HepG2 (cell line): Measurements from ENCODE around the gene MND1. TPM values are rescaled to one million over a fixed set of nuclear protein-coding genes. Genes with fewer than 3 reads are reported as not detected.

ENCODE experiments used
- ATAC-seq: fragments of 200-7000 bp; cut with Tn5 transposase; 3 replicates; pipeline ENCODE4 v1.9.1; 2020; ENCODE audit warnings: mild to moderate bottlenecking, moderate library complexity
- BruUV-seq: library from RNA; stranded (reverse); fragments of 400-500 nt; replicated peaks from 2 replicates; lab custom pipeline; 2021; lab: Mats Ljungman, UMichigan
- CTCF ChIA-PET: fragments of 300-600 bp; formaldehyde crosslinking; extraction: SDS; loops from one replicate; lab custom pipeline; 2021; ENCODE audit warnings: low total read pairs, inconsistent platforms, low intra/inter-chr PET ratio; lab: Yijun Ruan, JAX
- POLR2A ChIA-PET: fragments of 350-600 bp; sonication (Branson Sonifier 250); formaldehyde crosslinking; loops from one replicate; lab custom pipeline; 2020; ENCODE audit warnings: antibody characterized with exemption, inconsistent platforms; lab: Yijun Ruan, JAX
- DNase-seq: peaks from one replicate; pipeline ENCODE4 v3.0.0-alpha.2; 2015; ENCODE audit warnings: low spot score
- FAIRE-seq: peaks from 3 replicates; lab custom pipeline; 2011; peaks lifted over from hg19 to GRCh38; lab: Jason Lieb, UNC
- H2AFZ ChIP-seq: one replicate; pipeline ENCODE4 v1.6.1; 2011; ENCODE audit warnings: low read length, inconsistent platforms
- H3K27ac ChIP-seq: fragments of 300-600 bp; 3 replicates; pipeline ENCODE4 v1.8.0; 2011; ENCODE audit warnings: mixed run types, mild to moderate bottlenecking, mixed read lengths, low read length, inconsistent platforms; ENCODE audit not compliant: insufficient read depth; ENCODE audit errors: extremely low read length
- H3K27me3 ChIP-seq, 2 experiments: fragments of 200-600 bp in 1 of 2; 2 replicates in 1 of 2; 3 replicates in 1 of 2; pipeline versions ENCODE4 v1.6.0 to v1.8.0; 2011; ENCODE audit warnings: low read length in 2 of 2, mild to moderate bottlenecking in 2 of 2, moderate library complexity in 2 of 2, inconsistent platforms in 1 of 2; ENCODE audit not compliant: insufficient read depth in 2 of 2, control insufficient read depth in 1 of 2
- H3K36me3 ChIP-seq, 2 experiments: fragments of 200-600 bp in 1 of 2; replicated peaks in 1 of 2; 2 replicates in 1 of 2; 3 replicates in 1 of 2; pipeline versions ENCODE4 v1.5.1 to v1.8.0; 2011; ENCODE audit warnings: low read length in 2 of 2, inconsistent platforms in 1 of 2; ENCODE audit not compliant: insufficient read depth in 2 of 2, control insufficient read depth in 1 of 2
- H3K4me1 ChIP-seq: 2 replicates; pipeline ENCODE4 v1.5.1; 2012; ENCODE audit warnings: low read length, inconsistent platforms; ENCODE audit not compliant: insufficient read depth
- H3K4me2 ChIP-seq: 2 replicates; pipeline ENCODE4 v1.6.0; 2011; ENCODE audit warnings: low read depth, low read length, inconsistent platforms
- H3K4me3 ChIP-seq, 3 experiments: fragments of 200-600 bp in 1 of 3; sonication (generic), shearing (Covaris generic) in 1 of 3; replicated peaks in 1 of 3; 2 replicates each; pipeline ENCODE4 v1.5.1; 2011 to 2016; ENCODE audit warnings: low read length in 3 of 3, inconsistent platforms in 2 of 3, low read depth in 2 of 3, mild to moderate bottlenecking in 2 of 3, control low read depth in 1 of 3, mixed read lengths in 1 of 3; ENCODE audit not compliant: insufficient read depth in 1 of 3
- H3K79me2 ChIP-seq: one replicate; pipeline ENCODE4 v1.6.1; 2011; ENCODE audit warnings: low read length, inconsistent platforms; ENCODE audit not compliant: insufficient read depth
- H3K9ac ChIP-seq: 2 replicates; pipeline ENCODE4 v1.6.0; 2011; ENCODE audit warnings: mild to moderate bottlenecking, low read depth, low read length, inconsistent platforms; ENCODE audit not compliant: insufficient read depth
- H3K9me3 ChIP-seq: 2 replicates; pipeline ENCODE4 v1.5.1; 2012; ENCODE audit warnings: mild to moderate bottlenecking, low read length
- H4K20me1 ChIP-seq: 2 replicates; pipeline ENCODE4 v1.6.0; 2011; ENCODE audit warnings: inconsistent platforms, mild to moderate bottlenecking, low read length, moderate library complexity; ENCODE audit not compliant: insufficient read depth
- JDP2 ChIP-seq: sonication (generic); formaldehyde crosslinking; IDR thresholded peaks from 2 replicates; pipeline ENCODE4 v1.8.1; 2022; ENCODE audit warnings: missing genetic modification reagents, borderline replicate concordance
- ZFP36 ChIP-seq: fragments of 150-350 bp; IDR thresholded peaks from 2 replicates; pipeline ENCODE4 v1.6.1; 2018; ENCODE audit warnings: borderline replicate concordance, low read length, low read depth; ENCODE audit not compliant: partially characterized antibody
- ZNF530 ChIP-seq: sonication (generic); formaldehyde crosslinking; IDR thresholded peaks from 2 replicates; pipeline ENCODE4 v1.5.0; 2020; ENCODE audit warnings: low read depth, mild to moderate bottlenecking, missing genetic modification reagents
- ZNF841 ChIP-seq: sonication (generic); formaldehyde crosslinking; IDR thresholded peaks from 2 replicates; pipeline ENCODE4 v1.8.1; 2023; ENCODE audit warnings: missing genetic modification reagents, borderline replicate concordance
- WGBS: methylation state at CpG from one replicate; pipeline ENCODE4 v1.1.6; 2017; ENCODE audit warnings: low lambda C conversion rate; 5-methylcytosine and 5-hydroxymethylcytosine counted together
- in situ Hi-C: cut with HindIII; loops from 2 replicates; pipeline ENCODE4 v1.10.0; 2017; ENCODE audit warnings: low pct_unique_long_range_greater_than_20kb; ENCODE audit not compliant: extremely low pct_ligation_motif_present
- intact Hi-C: fragments of 100-400 bp; cut with micrococcal nuclease; formaldehyde crosslinking; loops from one replicate; pipeline ENCODE4 v1.10.0; 2022; ENCODE audit not compliant: unreplicated experiment
- polyA plus RNA-seq, 8 experiments: library from polyadenylated mRNA; depleted of rRNA in 3 of 8; stranded (reverse) in 7 of 8; unstranded in 1 of 8; fragments of >200 nt; fragmentation: Illumina TruSeq in 4 of 8; extraction: Trizol in 4 of 8; gene quantifications; 2 replicates each; pipeline versions ENCODE4 v1.2.1 to v1.2.3, GENCODE V29; 2011 to 2016; ENCODE audit warnings: low read depth in 4 of 8, missing spikeins in 1 of 8, mixed read lengths in 1 of 8; ENCODE audit not compliant: insufficient read depth in 1 of 8
- total RNA-seq, 5 experiments: library from RNA; depleted of rRNA; stranded (reverse); fragments of >200 nt; fragmentation: Illumina TruSeq; extraction: Trizol; gene quantifications; 2 replicates each; pipeline ENCODE4 v1.2.3, GENCODE V29; 2016; ENCODE audit warnings: low read depth in 1 of 5
- TF ChIP-seq, protein P1 (sequence below): sonication (generic); formaldehyde crosslinking; conservative IDR thresholded peaks from 2 replicates; pipeline ENCODE4 v1.4.0; 2020; ENCODE audit warnings: missing genetic modification reagents
- TF ChIP-seq, protein P2 (sequence below), 2 experiments: sonication (generic) in 1 of 2; formaldehyde crosslinking in 1 of 2; IDR thresholded peaks; 2 replicates each; pipeline versions ENCODE4 v1.4.0 to v1.6.1; 2018 to 2020; ENCODE audit warnings: missing genetic modification reagents in 2 of 2, borderline replicate concordance in 1 of 2, low read depth in 1 of 2, mild to moderate bottlenecking in 1 of 2, missing biosample characterization in 1 of 2
- TF ChIP-seq, protein P3 (sequence below): IDR thresholded peaks from 2 replicates; pipeline ENCODE4 v1.6.1; 2016

The MND1 gene
- total and polyA plus RNA-seq, 2 of the 13 experiments (the other 11 are each of a cell fraction or from before 2014, with no cell fraction given) = 4.8 to 30.7 TPM

DNA sequence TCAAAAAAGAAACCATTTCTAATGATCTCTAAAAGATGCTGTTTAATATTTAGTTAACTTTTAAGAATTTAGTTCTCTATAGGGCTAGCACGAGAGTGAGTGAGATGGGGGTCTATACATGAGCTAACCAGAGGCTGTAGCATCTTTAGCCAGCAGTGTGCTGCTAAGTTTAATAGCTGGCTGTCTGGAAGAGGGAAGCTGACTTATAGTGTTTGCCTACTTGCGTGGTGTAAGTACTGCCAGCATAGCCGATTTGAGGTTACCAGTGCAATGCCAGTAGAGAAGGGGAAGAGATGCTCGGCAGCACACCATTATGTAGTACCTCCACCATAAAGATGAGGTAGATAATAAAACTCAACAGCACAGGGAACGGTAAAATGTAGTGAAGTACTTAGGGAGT is 74.5 kb downstream of the MND1 start:
- BruUV-seq = no TSS peak
- intact Hi-C loops (no loop called here), in situ Hi-C loops (no loop called here)
- Histone ChIP-seq H3K79me2 (no peaks in the 10 kb centered on the region), H3K27me3 (no peaks in the 10 kb centered on the region), H3K36me3 (no peaks in the 10 kb centered on the region), H2AFZ (no peak overlapping the region), H3K9ac (no peak overlapping the region)
- POLR2A ChIA-PET = no interaction called here
- TF ChIP-seq JDP2 (CRISPR knock-in tag) = no peak
- TF ChIP-seq ZNF530 = no peak
- TF ChIP-seq, protein P1, sequence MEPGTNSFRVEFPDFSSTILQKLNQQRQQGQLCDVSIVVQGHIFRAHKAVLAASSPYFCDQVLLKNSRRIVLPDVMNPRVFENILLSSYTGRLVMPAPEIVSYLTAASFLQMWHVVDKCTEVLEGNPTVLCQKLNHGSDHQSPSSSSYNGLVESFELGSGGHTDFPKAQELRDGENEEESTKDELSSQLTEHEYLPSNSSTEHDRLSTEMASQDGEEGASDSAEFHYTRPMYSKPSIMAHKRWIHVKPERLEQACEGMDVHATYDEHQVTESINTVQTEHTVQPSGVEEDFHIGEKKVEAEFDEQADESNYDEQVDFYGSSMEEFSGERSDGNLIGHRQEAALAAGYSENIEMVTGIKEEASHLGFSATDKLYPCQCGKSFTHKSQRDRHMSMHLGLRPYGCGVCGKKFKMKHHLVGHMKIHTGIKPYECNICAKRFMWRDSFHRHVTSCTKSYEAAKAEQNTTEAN = no peak
- TF ChIP-seq ZNF841 (CRISPR knock-in tag) = no peak
- TF ChIP-seq, protein P2, sequence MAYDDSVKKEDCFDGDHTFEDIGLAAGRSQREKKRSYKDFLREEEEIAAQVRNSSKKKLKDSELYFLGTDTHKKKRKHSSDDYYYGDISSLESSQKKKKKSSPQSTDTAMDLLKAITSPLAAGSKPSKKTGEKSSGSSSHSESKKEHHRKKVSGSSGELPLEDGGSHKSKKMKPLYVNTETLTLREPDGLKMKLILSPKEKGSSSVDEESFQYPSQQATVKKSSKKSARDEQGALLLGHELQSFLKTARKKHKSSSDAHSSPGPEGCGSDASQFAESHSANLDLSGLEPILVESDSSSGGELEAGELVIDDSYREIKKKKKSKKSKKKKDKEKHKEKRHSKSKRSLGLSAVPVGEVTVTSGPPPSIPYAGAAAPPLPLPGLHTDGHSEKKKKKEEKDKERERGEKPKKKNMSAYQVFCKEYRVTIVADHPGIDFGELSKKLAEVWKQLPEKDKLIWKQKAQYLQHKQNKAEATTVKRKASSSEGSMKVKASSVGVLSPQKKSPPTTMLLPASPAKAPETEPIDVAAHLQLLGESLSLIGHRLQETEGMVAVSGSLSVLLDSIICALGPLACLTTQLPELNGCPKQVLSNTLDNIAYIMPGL (CRISPR knock-in tag; IDR thresholded peaks at IDR 0.05; ENCODE audit: borderline replicate concordance in 1 of 2, low read depth in 1 of 2) = no peak
- TF ChIP-seq, protein P3, sequence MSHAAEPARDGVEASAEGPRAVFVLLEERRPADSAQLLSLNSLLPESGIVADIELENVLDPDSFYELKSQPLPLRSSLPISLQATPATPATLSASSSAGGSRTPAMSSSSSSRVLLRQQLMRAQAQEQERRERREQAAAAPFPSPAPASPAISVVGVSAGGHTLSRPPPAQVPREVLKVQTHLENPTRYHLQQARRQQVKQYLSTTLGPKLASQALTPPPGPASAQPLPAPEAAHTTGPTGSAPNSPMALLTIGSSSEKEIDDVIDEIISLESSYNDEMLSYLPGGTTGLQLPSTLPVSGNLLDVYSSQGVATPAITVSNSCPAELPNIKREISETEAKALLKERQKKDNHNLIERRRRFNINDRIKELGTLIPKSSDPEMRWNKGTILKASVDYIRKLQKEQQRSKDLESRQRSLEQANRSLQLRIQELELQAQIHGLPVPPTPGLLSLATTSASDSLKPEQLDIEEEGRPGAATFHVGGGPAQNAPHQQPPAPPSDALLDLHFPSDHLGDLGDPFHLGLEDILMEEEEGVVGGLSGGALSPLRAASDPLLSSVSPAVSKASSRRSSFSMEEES (CRISPR knock-in tag) = no peak
- TF ChIP-seq ZFP36 = no peak
- TF ChIP-seq, all 625 proteins: peak for 0
- Histone ChIP-seq H3K4me1 (no peaks in the 10 kb centered on the region), H3K4me3 (no peak overlapping the region), H3K27ac (no peak overlapping the region), H3K4me2 (no peak overlapping the region), H3K9me3 (no peaks in the 10 kb centered on the region), H4K20me1 (no peaks in the 10 kb centered on the region)
- CTCF ChIA-PET = no interaction called here
- DNase-seq (no peak), ATAC-seq (no peak), FAIRE-seq (no peak)
- 64% methylated on average over 5 of the region's 5 CpGs for WGBS
